NCI-H1105 (cell line): Measurements from ENCODE around the gene ACSM4.

Source experiments
- DNase-seq: peaks from one replicate; lab custom pipeline; 2025; lab: John Stamatoyannopoulos, UW

Gene ACSM4

DNA sequence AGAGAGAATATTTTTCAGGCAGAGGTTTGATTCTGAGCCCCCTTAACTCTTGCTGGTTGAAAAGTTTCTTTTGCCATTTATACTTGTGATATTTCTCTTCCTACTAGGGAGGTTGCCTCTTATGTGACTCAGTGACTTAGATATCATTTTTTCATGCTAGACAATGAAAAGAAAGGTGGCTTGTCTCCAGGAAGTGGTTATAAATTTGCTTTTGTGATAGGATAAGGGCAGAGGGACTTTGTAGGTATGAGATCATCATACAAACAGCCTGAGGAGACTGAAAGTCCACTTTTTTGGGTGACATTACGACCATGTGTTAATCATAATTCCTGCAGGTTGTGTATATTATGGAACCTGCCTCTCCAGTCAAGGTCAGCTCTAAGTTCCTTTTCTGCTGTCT lies 35.8 kb downstream of the ACSM4 start:
- no peak for DNase-seq

DNA sequence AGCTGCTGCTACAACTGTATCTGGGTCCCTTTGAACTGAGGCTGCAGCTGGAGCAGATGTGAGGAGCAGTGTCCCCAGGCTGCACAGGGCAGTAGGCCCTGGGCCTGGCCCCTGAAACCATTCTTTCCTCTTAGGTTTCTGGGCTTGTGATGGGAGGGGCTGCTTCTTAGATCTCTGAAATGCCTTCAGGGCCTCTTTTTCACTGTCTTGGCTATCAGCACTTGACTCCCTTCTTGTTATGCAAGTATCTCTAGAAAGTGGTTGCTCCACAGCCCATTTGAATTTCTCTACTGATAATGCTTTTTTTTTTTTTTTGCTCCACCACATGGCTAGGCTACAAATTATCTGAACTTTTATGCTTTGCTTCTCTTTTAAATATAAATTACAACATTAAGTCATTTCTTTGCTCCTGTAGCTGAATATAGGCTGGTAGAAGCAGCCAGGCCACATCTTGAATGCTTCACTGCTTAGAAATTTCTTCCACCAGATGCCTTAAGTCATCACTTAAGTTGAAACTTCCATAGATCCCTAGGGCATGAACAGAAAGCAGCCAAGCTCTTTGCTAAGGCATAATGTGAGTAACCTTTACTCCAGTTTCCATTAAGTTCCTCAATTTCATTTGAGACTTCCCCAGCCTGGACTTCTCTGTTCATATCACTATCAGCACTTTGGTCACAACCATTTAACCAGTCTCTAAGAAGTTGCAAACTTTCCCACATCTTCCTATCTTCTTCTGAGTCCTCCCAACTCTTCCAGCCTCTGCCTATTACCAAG lies 41.1 kb downstream of the ACSM4 start:
- DNase-seq, result no peak

DNA sequence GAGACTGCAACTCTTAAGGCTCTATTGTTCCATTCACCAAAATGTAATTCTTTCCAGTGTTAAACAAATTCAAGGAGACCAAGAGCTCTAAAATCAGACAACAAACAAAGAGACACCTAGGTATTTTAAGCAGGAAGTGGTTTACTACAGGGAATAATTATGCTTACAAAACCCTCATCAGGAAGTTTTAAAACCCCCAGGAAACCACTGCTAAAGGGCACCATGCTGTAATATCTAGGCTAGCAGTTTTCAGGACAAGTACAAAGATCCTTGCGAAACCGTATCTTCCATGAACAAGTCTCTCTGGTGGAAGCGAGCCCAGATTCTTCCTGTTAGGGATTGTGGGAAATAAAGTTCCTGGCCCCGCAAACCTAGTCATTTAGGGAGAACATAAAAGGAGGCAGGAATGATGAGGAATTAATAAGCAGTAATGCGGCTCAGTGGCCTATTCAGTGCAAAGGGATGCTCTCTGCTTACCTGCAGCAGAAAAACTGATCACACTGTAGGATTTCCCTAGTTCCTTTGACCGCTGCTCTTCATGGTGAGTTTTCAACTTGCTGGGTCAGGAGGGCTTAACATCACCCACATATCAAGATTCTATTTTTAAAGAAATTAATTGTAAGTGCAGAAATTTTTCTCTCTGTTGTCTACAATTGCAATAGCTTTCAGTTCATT lies 42.8 kb downstream of the ACSM4 start:
- no peak for DNase-seq

GRCh38 chr12:7349418-7349817 lies 45.5 kb downstream of the ACSM4 start:
- DNase-seq, result no peak

GRCh38 chr12:7351177-7351576 lies 47.3 kb downstream of the ACSM4 start:
- DNase-seq, result no peak

DNA sequence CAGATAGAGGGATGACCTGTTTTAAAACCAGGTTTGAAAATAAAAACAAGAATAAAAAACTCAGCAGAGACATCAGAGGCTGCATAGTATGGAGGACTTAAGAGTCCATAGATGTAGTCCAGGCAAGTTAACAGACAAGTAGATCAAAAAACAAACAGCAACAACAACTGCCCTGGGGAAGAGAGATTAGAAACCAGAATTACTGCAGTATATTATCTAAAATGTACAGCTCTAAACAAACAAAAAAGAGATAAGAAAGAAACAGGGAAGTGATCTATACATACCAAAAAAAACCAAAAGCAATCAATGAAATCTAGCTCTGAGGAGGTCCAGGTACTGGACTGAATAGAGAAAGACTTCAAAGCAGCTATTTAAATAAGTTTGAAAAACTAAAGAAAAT lies 48.8 kb downstream of the ACSM4 start:
- DNase-seq, result no peak

GRCh38 chr12:7354529-7354928 lies 50.7 kb downstream of the ACSM4 start:
- DNase-seq, result no peak

- no peak for DNase-seq
These were observed 57.4 kb downstream of the ACSM4 start for GRCh38 chr12:7361265-7361664.

DNA sequence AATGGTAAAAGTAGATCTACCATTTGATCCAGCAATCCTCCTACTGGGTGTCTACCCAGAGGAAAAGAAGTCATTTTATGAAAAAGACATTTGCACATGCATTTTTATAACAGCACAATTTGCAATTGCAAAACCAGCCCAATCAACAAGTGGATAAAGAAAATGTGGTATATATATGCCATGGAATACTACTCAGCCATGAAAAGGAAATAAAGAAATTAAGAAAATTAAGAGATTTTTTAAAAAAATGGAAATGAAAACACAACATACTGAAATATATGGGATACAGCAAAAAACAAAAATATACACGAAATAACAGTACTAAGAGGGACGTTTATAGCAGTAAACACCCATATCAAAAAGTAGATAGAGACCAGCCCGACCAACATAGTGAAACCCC lies 58.9 kb downstream of the ACSM4 start:
- no peak for DNase-seq

- DNase-seq, result no peak
These were observed 65.4 kb downstream of the ACSM4 start for GRCh38 chr12:7369274-7369729.

- DNase-seq, result no peak
These were observed 69.4 kb downstream of the ACSM4 start for GRCh38 chr12:7373226-7373625.

GRCh38 chr12:7374423-7375144 lies 70.7 kb downstream of the ACSM4 start:
- peak; percentile 16 for DNase-seq

- DNase-seq, result no peak
These were observed 71.3 kb downstream of the ACSM4 start for GRCh38 chr12:7375145-7375543.

DNA sequence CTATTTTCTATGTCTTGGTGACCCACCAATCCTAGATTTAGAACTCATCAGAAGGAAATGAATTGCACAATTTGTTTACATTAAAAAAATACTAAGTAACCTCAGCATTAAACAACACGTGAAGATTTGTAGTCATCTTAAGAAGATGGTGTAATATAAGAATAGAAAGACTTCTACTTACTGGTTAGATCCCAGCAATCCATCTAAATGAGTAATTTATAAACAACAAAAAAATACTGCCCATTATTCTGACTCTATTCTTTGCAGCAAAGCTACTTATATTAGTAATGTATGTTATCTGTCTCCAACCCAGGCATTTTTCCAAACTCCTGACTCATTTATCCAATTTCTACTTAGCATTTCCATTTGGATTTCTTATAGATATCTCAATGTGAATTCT lies 72.3 kb downstream of the ACSM4 start:
- no peak for DNase-seq
